Measurements from ENCODE around the gene RFPL3.
"Not testable (repeated sequence)": the region's sequence is repeated elsewhere in the genome, so short reads cannot be mapped to it uniquely, and the experiment has no call there.

Gene RFPL3

DNA sequence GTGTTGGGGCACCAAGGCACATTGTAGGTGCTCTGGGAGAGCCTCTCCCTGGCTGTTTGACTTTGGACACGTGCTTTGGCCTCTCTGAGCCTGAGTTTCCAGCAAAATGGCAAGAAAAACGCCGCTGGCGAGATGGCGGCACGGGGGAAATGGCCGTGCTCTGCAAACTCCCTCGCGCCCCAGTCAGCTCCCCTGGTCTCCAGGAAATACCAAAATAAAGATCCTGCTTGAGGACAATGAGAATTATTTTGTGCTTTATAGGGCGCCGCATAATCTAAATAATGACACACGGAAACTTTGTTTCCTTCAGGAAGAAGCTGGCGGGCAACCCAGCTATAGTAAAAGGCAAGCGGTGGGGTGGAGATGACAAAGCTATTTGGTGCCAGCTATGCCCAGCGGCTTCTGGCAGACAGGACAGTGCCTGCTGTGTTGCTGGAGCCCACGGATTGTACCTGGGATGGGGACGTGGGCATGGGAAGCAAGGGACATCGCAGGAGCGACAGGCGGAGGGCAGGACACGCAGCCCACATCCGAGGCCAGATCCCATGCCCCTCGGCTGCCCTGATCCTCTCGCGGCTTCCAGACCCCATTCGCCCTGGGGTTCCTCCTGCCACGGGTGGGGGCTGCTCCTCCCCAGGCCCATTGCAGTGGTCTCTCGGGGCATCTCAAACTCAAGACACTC, 26.3 kb upstream of the RFPL3 start:
- no peak for DNase-seq (ENCODE audit: low spot score)

DNA sequence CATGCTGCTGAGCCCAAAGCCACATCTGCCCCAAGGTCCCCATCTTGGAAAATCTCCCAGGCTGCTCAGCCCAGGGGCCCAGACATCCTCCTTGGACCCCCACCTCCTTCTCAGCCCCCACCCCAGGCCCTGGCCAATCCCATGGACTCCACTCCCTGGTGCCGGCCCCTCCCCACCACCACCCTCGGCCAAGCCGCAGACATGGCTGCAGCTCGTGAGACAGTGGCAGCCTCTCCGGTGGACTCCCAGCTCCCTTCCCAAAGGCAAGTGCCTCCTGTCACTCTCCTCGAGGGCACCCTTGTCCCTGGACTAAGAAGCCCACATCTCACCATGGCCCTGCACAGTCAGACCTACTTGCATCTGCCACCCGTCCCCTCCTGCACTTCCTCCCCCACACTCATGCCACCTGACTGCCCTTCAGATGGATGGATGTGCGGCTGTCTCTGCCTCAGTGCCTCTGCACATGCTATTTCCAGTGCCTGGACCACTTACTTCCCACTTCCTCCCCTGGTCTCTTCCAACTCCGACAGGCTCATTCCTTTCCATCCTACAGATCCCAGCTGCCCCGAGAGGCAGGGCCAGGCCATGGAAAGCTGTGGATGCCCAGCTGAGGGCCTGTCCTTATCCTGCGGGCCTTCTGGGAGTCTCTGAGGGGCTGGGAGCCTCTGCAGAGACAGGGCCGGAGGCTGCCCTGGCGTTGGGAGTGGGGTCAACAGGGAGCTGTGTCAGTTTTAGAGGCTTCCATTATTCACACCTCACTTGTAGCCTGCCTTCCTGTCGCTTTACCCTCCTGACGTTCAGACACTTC, 25.5 kb upstream of the RFPL3 start:
- no peak for DNase-seq (ENCODE audit: low spot score)

DNA sequence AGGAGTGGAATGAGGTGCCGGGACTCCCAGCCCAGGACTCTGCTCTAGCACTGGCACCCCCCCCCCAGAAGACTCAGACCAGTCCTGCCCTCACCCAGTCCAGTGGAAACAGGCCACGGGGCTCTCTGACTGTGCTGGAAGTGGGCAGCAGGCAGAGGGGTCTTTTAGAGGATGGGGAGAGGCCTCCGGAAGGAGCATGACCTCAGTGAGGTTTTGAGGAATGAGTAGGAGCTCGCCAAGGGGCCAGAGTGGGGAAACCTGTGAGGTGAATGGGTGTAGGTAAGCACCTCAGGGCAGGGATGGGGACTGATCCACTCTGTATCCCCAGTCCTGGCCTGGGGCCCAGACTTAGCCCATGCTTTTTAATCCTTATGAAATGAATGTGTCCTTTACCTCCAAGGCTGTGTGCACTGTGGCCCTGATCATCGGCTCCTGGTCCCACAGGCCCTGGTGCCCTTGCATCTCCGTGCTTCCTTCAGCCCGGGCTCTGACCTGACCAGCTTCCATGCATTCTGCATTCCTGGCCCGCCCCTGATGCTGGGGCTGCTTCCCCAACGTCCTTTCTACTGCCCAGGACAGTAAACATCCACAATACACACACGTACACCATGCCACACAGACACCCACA, 24.4 kb upstream of the RFPL3 start:
- DNase-seq (ENCODE audit: low spot score), result no peak

DNA sequence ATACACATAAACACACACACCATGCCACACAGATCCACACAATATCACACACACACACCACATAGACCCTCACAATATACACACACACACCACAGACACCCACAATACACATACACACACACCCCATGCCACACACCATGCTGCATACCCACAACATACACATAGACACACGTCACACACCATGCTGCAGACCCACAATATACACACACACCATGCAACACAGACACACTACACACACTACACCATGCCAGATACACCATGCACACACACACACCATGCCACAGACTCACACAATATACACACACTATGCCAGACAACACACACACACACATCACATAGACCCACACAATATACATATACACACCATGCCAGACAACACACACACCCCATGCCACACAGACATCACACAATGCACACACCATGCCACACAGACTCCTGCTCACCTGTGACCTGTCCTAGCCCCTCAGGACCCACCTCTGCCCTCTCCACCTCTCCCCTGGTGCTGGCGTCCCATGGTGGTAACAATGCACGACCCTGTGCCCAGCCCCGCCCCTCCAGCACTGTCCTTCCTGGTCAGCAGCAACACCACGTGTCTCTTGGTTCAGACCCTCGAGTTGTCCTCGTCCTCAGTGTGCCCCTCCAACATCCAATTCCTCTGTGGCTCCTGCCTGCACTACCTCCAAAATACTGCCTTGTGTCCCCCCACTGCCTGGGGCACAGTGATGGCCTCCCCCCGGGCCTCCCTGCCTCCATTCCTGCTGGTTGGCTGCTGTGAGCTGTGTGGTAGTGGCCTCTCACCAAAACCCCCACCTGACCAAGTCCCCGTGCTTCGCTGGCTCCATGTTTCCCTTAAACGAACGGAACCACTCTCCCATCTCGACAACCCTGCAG, 23.7 kb upstream of the RFPL3 start:
- no peak for DNase-seq (ENCODE audit: low spot score)

DNA sequence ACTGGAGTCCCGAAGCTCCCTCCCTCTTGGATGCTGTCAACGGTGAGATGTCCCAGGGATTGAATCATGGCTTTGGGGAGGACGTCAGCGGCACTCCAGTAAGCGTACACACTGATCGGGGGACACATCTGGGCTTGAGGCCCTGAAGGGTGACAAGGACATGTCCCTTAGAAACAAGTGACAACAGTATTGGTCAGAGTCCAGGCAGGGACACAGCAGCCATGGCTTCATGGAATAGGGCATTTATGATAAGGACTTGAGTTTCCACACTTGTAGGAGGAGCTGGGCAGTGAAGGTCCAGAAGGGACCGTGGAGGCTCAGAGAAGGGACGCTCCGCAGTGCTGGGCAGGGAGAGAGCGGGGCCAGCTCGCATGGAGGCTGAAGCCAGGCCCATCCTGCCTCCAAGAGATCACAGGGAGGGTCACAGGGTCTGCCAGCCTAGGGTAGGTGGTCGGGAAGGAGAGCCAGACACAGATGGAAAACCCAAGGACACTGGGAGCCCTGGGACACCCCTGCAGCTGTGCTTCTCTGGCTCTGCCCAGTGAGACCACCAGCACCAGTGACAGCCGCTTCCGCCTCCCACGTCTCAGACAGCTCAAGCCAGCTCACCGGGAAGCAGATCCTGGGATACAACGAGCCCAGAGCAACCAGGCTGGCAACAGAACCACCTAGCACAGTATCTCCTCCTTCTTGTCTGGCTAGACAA, 22.9 kb upstream of the RFPL3 start:
- DNase-seq (ENCODE audit: low spot score), result no peak

DNA sequence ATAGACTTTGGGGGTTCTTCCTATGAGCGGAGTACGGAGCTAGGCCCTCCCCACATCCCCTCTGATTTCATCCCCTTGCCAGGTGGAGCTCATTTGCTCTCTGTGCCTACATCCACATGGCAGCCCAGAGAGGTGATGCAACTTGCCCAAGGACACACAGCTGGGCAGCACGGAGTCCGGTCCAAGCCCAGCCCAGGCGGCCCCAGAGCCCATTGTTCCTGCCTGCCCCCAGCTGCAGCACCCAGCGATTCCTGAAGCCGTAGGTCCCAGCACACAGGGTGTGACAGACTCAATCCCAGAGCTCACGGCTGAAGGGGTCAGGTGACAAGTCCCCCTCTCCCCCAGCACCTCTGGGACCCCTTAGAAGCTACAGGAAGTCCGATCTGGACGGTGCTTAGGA, 22.2 kb upstream of the RFPL3 start:
- DNase-seq (ENCODE audit: low spot score), result no peak

DNA sequence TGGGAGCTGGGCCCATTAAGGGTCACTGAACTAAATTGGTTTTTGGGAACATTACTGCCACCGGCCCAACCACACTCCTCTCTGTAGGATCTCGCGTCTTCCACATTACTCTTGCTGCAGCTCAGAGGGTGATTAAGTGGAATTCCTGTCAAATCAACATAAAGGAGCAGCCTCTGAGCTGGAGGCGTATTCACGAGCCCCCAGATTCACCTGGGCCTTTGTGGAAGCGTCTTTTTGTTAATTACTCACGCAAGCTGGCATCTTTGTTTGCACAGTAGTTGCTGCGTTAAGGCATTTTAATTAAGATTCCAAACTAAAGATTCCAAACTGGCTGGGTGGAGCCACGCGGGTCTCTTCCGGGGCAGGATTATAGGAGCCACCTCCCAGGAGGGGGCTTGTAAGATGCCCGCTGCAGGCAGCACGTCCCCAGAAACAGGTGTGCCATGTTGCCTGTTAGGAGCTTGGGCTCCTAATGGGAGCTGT, 21.5 kb upstream of the RFPL3 start:
- DNase-seq (ENCODE audit: low spot score), result no peak

DNA sequence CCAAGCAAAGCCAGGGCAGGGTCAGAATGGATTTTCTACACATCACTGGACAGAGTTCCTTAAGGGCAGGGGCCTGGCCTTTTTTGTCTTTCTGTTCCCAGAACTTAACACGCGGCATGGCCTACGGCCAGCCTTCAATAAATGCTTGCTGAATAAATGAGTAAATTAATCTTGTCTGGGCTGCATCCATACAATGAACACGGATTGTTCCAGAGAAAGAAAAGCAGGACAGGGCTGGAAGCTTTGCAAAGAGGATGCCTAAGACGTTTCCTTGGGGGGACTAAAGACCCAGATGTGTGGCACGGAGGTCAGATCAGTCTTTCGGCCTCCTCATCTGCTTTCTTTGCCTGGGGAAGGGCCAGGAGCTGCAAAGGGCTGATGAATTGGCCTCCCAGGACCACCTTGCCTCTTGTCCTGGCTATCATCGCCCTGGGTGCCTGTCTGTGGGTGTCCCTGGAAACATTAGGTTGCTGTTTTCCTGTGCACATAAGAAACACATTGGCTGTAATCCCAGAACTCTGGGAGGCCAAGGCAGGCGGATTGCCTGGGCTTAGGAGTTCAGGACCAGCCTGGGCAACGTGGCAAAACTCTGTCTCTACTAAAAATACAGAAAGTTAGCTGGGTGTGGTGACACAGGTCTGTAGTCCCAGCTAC, 20.8 kb upstream of the RFPL3 start:
- DNase-seq (ENCODE audit: low spot score), result no peak

DNA sequence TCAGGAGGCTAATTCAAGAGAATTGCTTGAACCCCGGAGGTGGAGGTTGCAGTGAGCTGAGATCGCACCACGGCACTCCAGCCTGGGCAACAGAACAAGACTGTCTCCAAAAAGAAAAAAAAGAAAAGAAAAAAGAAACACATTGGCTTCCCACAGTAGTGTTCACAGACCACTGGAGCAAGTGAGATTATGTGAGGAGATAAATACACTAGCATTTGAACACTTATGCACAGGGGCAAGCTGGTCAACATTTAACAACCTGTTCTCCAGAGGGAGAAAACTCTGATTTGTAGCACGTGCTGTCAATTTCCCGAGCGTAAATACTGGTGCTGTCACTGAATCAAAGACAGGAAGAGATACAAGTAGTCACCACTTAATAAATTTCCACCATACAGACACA, 20.2 kb upstream of the RFPL3 start:
- not testable (repeated sequence) for DNase-seq (ENCODE audit: low spot score)

DNA sequence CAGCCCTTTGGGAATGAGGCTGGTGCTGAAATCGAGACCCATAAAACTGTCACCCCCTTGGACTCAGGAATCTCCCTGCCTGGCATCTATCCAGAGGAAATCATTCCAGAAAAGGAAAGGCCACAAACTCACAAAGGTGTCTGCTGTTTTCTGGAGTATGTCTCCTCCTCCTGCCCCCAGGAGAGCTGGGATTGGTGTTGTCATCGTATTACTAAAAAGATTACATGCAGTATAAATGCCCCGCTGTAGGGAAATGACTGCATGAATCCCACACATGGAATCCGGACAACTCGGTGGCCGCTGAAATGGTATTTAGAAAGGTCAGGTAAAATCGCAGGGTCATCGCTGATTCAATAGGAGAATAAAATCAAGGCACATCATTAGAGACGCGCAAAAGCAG, 18.9 kb upstream of the RFPL3 start:
- no peak for DNase-seq (ENCODE audit: low spot score)

DNA sequence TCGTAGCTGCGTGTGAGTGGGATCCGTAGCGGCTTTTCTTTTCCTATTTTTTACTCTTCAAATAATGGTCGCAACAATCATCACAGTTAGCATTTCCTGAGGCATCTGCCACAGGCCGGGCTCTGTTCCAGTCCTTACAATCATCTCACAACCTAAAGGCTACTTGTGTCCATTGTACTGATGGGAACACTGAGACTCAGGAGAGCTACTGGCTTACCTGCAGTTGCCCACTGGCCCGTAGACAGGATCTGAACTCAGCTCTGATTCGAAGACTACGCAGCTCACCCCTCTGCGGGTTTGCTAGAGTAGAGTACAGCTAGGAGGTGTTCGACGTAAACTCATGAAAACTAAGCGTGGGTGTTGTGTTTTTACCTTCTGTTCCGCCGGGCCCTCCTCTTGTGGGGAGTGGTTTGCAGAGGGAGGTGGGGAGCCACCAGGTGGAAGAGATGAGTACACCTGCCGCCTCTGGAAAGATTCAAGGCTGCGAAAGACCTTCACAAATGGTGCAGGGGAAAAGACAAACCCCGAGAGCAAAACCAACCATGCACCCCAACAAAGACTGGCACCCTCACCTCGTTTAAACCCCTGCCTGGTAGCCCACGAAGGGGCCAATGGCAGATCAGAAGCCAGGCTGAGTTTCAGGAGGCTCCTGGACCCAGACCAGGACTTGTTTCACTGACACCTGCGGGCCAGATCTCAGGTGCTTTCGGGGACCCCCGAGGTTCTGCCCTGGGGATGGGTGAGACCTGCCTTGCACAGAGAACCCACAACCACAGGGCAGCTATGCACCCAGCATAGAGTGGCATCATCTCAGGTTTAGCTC, 18.3 kb upstream of the RFPL3 start:
- DNase-seq (ENCODE audit: low spot score), result no peak

DNA sequence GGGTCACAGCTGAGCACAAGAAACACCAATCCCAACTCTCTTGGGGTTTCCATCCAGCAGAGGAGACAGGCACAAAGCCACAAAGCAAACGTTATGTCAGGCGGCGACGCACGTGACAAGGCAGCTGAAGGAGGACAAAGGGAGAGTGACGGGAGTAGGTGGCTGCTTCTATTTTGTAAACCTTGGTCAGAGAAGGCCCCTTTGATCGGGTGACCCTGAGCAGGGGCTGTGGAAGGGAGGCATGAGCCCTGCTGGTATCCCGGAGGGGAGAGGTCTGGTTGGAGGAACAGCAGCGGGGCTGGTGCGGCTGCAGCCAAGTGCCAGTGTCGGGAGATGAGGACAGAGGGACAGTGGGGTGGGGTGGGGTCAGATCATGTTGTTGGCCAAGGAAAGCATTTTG, 17.3 kb upstream of the RFPL3 start:
- no peak for DNase-seq (ENCODE audit: low spot score)

DNA sequence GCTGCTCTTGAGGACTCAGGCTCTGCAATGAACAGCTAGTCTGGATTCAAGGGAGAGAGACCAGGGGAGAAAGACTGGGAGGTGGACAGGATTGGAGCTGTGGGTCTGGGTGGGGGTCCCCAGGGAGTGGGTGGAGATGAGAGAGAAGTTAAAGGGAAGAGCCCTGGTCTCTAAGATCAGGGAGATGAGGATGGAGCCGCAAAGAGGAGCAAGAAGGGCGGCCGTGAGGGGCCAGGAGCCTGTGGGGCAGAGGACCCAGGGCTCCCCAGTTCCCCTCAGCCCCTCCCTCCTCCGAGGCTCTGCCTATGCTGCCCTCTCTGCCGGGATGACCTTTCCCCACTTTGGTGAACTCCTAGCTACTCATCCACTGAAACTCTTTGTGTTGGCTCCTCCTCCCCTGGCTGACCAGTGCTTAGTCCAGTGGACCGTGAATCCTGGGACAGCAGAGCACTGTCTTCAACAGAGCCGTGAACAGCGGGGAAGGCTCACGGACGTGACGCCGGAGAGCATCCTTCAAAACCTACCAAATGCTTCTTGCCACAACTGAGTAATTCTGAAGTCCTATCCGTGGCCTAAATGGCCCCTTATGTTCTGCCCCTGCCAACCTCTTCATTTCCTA, 16.4 kb upstream of the RFPL3 start:
- DNase-seq (ENCODE audit: low spot score), result no peak

DNA sequence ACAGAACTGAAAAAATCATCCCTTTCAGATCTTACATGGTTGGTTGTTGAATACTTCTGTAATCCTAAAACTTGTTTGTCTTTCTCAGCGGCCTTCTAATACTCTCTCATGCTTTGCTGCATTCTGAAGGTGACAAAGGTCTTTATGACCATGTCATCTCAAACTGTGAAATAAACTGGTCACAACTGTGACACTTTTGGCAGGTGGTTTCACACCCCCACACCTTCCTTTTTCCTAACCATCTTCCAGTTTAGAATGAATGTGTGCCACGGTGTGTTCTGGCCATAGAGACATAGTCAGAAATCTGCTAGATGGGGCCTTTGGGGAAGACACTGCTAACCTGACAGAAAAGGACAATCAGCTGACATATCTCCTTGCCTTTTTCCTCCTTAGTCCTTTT, 14.7 kb upstream of the RFPL3 start:
- no peak for DNase-seq (ENCODE audit: low spot score)

DNA sequence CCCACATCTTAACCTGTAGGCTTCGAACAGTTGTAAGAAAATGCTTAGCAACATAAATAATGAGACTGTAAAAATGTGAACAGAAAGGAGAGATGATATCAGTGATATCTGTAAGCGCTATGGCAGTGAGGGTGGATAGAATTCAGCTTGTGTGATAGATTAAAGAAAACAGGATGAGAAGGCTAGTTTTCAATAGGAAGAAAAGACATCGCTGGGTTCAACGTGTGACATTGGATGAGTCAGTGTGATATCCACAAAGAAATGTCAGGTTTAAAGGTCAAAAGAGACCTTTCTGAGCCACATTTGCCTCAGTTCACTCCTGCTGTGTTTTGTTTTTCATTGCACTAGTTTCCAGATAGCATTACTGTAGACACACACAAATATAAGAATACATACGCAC, 13.7 kb upstream of the RFPL3 start:
- DNase-seq (ENCODE audit: low spot score), result no peak

DNA sequence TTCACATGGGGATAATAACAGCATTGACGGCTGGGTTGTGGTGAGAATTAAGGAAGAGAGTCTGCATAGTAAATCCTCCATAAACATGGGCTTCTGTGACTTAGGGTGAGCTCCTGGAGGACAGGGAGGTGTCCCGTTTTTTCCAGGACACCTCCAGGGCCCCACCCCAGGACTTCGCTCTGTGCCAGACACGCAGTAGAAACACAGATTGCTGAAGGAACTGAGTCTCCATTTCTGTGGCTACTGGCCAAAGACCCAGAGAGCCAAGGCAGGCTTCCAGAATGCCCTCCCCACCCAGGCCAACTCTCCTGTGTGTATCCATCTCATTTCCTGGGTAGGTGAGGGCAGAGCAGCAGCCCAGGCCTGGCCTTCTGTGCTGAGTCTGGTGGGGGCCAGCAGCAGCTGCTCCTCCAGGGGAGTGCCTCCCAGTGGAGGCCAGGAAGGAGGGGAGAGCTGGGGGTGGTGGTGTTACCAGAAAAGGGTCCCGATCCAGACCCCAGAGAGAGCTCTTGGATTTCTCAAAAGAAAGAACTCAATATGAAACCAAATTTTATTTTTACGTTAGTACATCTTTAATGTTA, 9.5 kb upstream of the RFPL3 start:
- no peak for DNase-seq (ENCODE audit: low spot score)

DNA sequence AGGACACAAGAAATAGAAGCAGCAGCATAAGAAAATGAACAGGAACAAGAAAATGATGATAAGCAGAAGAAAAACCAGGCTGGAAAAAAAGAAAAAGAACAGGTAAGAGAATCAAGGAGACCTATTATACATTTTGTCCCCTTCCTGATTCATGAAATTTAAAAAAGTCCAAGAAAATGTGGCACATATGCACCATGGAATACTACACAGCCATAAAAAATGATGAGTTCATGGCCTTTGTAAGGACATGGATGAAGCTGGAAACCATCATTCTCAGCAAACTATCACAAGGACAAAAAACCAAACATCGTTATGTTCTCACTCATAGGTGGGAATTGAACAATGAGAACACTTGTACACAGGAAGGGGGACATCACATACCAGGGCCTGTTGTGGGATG, 5.8 kb upstream of the RFPL3 start:
- not testable (repeated sequence) for DNase-seq (ENCODE audit: low spot score)

DNA sequence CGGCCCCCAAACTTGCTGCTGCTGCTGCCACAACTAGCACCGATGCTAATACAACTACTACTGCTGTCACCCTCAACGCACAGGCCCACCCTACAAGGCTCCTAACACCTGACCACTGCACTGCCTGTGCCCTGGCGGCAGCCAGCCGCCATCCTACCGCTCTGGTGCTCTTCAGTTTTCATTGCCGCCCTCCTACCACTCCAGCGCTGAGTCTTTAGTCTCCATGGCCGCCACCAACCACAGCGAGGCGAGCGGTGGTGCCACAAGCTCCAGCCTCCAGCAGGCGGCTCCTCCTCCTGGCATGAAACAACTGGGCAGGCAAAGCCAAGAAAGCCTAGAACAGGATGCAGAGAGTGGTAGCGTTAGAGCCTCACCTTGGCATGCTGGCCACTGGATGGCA, 5.0 kb upstream of the RFPL3 start:
- no peak for DNase-seq (ENCODE audit: low spot score)

DNA sequence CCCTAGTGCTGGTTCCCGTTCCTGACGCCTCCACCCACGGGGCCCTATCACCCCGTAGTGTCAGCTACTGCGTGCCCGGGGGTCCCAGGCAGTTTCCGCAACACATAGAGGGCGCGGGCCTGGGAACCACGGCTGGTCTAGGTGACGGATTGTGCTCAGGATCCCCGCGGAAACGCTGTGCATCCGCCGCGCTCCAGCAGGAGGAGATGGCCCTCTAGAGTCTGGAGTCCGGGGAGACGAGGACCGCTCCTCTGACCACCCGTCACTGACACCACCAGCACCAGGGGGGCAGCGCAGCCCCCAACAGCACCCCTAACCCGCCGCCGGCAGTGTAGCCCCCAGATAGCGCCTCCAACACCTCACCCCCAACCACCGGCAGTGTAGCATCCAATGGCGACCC, 4.4 kb upstream of the RFPL3 start:
- no peak for DNase-seq (ENCODE audit: low spot score)

All from germinal center (tissue), 1 donor.